Neural cell (in vitro differentiated cells): ENCODE data around the gene ARHGEF10L. TPM values are rescaled to one million over a fixed set of nuclear protein-coding genes. Genes with fewer than 3 reads are reported as not detected.

Experiments
- H2AFZ ChIP-seq: fragments of 200-600, 300-800 bp; sonication (generic), shearing (Covaris generic); 2 replicates; pipeline ENCODE4 v1.6.0; 2014; ENCODE audit warnings: low read depth, mild to moderate bottlenecking, antibody characterized with exemption, low read length, moderate library complexity
- H3F3A ChIP-seq: fragments of 200-600 bp; shearing (Covaris generic); 2 replicates; pipeline ENCODE4 v1.6.1; 2016; ENCODE audit warnings: mild to moderate bottlenecking, moderate library complexity, mixed read lengths, antibody characterized with exemption, low read length; ENCODE audit not compliant: insufficient read depth, poor library complexity, severe bottlenecking
- H3K27ac ChIP-seq: fragments of 200-600, 300-800 bp; sonication (generic), shearing (Covaris generic); 2 replicates; pipeline ENCODE4 v1.5.1; 2014; ENCODE audit warnings: mild to moderate bottlenecking, low read length, moderate library complexity
- H3K27me3 ChIP-seq: fragments of 300-800, 200-600 bp; sonication (generic), shearing (Covaris generic); 2 replicates; pipeline ENCODE4 v1.6.0; 2014; ENCODE audit warnings: mild to moderate bottlenecking, low read depth, low read length, moderate library complexity; ENCODE audit not compliant: insufficient read depth
- H3K36me3 ChIP-seq: fragments of 300-800, 200-600 bp; sonication (generic), shearing (Covaris generic); 2 replicates; pipeline ENCODE4 v1.5.1; 2014; ENCODE audit warnings: mild to moderate bottlenecking, antibody characterized with exemption, low read length, moderate library complexity; ENCODE audit not compliant: insufficient read depth
- H3K4me2 ChIP-seq: fragments of 300-800, 200-600 bp; sonication (generic), shearing (Covaris generic); 2 replicates; pipeline ENCODE4 v1.6.0; 2014; ENCODE audit warnings: mild to moderate bottlenecking, low read length
- H3K4me3 ChIP-seq: fragments of 300-800, 200-600 bp; sonication (generic), shearing (Covaris generic); 2 replicates; pipeline ENCODE4 v1.5.1; 2014; ENCODE audit warnings: mild to moderate bottlenecking, low read length, moderate library complexity
- H3K79me2 ChIP-seq: fragments of 200-600 bp; shearing (Covaris generic); replicated peaks from 2 replicates; pipeline ENCODE4 v1.6.0; 2014; ENCODE audit warnings: mild to moderate bottlenecking, low read length, moderate library complexity; ENCODE audit not compliant: insufficient read depth
- H3K9ac ChIP-seq: fragments of 300-800, 200-600 bp; sonication (generic), shearing (Covaris generic); 2 replicates; pipeline ENCODE4 v1.6.1; 2016; ENCODE audit warnings: mild to moderate bottlenecking, low read length, mixed read lengths
- H3K9me2 ChIP-seq: fragments of 200-600 bp; shearing (Covaris generic); 2 replicates; pipeline ENCODE4 v1.6.1; 2016; ENCODE audit warnings: mild to moderate bottlenecking, low read length, mixed read lengths; ENCODE audit not compliant: insufficient read depth
- H3K9me3 ChIP-seq: fragments of 200-600, 300-800 bp; sonication (generic), shearing (Covaris generic); 2 replicates; pipeline ENCODE4 v1.6.1; 2016; ENCODE audit warnings: mild to moderate bottlenecking, mixed run types, low read length, moderate library complexity, mixed read lengths
- H4K20me1 ChIP-seq: fragments of 200-600 bp; shearing (Covaris generic); 2 replicates; pipeline ENCODE4 v1.6.1; 2016; ENCODE audit warnings: mild to moderate bottlenecking, mixed run types; ENCODE audit not compliant: insufficient read depth
- EP300 ChIP-seq: fragments of 450-650 bp; conservative IDR thresholded peaks from 2 replicates; pipeline ENCODE4 v1.6.1; 2014; ENCODE audit warnings: antibody characterized with exemption, mild to moderate bottlenecking, moderate library complexity; ENCODE audit not compliant: poor library complexity, severe bottlenecking
- EZH2 ChIP-seq: fragments of 200-600, 300-800 bp; shearing (Covaris generic), sonication (generic); IDR thresholded peaks from 2 replicates; pipeline ENCODE4 v1.6.1; 2014; ENCODE audit warnings: antibody characterized with exemption, low read length, borderline replicate concordance, mild to moderate bottlenecking; ENCODE audit not compliant: insufficient read depth, poor library complexity, severe bottlenecking
- MXI1 ChIP-seq: fragments of 450-650 bp; conservative IDR thresholded peaks from 2 replicates; pipeline ENCODE4 v1.6.1; 2014; ENCODE audit warnings: antibody characterized with exemption, mild to moderate bottlenecking; ENCODE audit not compliant: poor library complexity, severe bottlenecking
- POLR2AphosphoS5 ChIP-seq: IDR thresholded peaks from 2 replicates; pipeline ENCODE4 v1.6.1; 2012
- RAD21 ChIP-seq: fragments of 450-650 bp; conservative IDR thresholded peaks from 2 replicates; pipeline ENCODE4 v1.6.1; 2014; ENCODE audit warnings: antibody characterized with exemption, mild to moderate bottlenecking, moderate library complexity
- SMC3 ChIP-seq: fragments of 450-650 bp; conservative IDR thresholded peaks from 2 replicates; pipeline ENCODE4 v1.6.1; 2014; ENCODE audit warnings: antibody characterized with exemption, mild to moderate bottlenecking, moderate library complexity; ENCODE audit not compliant: poor library complexity
- TAF1 ChIP-seq: IDR thresholded peaks from 2 replicates; pipeline ENCODE4 v1.6.1; 2012; ENCODE audit warnings: low read depth
- polyA plus RNA-seq: library from polyadenylated mRNA; depleted of rRNA; stranded (reverse); fragments of >200 nt; gene quantifications from 2 replicates; pipeline ENCODE4 v1.2.3, GENCODE V29; 2014
- TF ChIP-seq, protein P1 (sequence below): fragments of 450-650 bp; IDR thresholded peaks from 2 replicates; pipeline ENCODE4 v1.5.1; 2014; ENCODE audit warnings: antibody characterized with exemption, mild to moderate bottlenecking, moderate library complexity; ENCODE audit not compliant: poor library complexity, severe bottlenecking
- TF ChIP-seq, protein P2 (sequence below): IDR thresholded peaks from 2 replicates; pipeline ENCODE4 v1.6.1; 2012; ENCODE audit warnings: borderline replicate concordance

ARHGEF10L gene
- polyA plus RNA-seq, 1 donor from 2014 or later = 123 TPM

DNA sequence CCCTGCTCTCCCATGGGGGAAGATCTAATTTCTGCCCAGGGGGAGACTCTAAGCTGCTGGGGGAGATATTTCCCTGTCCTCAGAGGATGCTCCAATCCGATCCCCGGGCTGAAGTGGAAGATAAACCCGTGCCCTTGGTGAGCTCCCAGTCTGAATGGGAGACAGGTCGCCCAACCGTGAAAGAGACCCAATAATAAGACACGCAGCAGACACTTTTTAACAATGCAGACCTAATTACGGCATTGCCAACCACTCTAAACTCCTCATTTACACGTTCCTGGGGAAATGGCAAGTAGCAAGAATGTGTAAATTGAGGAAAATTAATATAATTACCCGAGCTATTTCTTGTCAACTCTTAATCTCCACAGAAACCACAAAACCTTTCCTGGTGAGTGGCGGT lies 166.9 kb downstream of the ARHGEF10L start:
- Histone ChIP-seq H3K9me3 (no peaks in the 10 kb centered on the region), H3K36me3 (no peaks in the 10 kb centered on the region), H3K4me3 (no peak overlapping the region), H3K27ac (no peak overlapping the region), H3K79me2 (no peaks in the 10 kb centered on the region), H3K9ac (no peak overlapping the region), H3K4me2 (no peak overlapping the region), H3F3A (no peaks in the 10 kb centered on the region), H2AFZ (no peak overlapping the region), H3K9me2 (no peaks in the 10 kb centered on the region), H3K27me3 (no peaks in the 10 kb centered on the region), H4K20me1 (no peaks in the 10 kb centered on the region)
- TF ChIP-seq SMC3 (no peak), EZH2 (no peak), RAD21 (no peak), TAF1 (no peak), EP300 (no peak), MXI1 (no peak), POLR2AphosphoS5 (no peak)
- TF ChIP-seq, protein P1, sequence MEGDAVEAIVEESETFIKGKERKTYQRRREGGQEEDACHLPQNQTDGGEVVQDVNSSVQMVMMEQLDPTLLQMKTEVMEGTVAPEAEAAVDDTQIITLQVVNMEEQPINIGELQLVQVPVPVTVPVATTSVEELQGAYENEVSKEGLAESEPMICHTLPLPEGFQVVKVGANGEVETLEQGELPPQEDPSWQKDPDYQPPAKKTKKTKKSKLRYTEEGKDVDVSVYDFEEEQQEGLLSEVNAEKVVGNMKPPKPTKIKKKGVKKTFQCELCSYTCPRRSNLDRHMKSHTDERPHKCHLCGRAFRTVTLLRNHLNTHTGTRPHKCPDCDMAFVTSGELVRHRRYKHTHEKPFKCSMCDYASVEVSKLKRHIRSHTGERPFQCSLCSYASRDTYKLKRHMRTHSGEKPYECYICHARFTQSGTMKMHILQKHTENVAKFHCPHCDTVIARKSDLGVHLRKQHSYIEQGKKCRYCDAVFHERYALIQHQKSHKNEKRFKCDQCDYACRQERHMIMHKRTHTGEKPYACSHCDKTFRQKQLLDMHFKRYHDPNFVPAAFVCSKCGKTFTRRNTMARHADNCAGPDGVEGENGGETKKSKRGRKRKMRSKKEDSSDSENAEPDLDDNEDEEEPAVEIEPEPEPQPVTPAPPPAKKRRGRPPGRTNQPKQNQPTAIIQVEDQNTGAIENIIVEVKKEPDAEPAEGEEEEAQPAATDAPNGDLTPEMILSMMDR = no peak
- TF ChIP-seq, protein P2, sequence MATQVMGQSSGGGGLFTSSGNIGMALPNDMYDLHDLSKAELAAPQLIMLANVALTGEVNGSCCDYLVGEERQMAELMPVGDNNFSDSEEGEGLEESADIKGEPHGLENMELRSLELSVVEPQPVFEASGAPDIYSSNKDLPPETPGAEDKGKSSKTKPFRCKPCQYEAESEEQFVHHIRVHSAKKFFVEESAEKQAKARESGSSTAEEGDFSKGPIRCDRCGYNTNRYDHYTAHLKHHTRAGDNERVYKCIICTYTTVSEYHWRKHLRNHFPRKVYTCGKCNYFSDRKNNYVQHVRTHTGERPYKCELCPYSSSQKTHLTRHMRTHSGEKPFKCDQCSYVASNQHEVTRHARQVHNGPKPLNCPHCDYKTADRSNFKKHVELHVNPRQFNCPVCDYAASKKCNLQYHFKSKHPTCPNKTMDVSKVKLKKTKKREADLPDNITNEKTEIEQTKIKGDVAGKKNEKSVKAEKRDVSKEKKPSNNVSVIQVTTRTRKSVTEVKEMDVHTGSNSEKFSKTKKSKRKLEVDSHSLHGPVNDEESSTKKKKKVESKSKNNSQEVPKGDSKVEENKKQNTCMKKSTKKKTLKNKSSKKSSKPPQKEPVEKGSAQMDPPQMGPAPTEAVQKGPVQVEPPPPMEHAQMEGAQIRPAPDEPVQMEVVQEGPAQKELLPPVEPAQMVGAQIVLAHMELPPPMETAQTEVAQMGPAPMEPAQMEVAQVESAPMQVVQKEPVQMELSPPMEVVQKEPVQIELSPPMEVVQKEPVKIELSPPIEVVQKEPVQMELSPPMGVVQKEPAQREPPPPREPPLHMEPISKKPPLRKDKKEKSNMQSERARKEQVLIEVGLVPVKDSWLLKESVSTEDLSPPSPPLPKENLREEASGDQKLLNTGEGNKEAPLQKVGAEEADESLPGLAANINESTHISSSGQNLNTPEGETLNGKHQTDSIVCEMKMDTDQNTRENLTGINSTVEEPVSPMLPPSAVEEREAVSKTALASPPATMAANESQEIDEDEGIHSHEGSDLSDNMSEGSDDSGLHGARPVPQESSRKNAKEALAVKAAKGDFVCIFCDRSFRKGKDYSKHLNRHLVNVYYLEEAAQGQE = no peak

DNA sequence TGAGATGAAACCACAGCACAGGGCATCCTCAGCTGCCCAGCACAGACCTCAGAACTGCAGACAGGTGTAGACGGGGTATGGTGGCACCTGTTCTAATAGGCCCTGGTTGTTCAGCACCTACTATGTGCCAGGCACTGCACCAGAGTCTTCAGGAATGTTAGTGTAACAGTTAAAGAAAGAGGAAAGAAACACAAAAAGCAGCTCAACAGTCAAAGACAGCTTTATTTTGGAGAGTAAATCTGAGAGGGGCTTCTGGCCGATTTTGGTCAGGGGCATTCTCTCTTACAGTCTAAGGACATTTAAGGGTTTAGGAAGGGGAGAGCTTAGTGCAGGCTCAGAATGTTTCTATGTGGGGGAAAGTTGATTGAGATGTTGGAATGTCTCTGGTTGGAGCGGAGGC lies 170.5 kb downstream of the ARHGEF10L start:
- TF ChIP-seq EP300 (no peak), POLR2AphosphoS5 (no peak)
- H3K27ac ChIP-seq = no peak overlapping the region
- H4K20me1 ChIP-seq = no peaks in the 10 kb centered on the region
- no peaks in the 10 kb centered on the region for H3K36me3 ChIP-seq
- no peaks in the 10 kb centered on the region for H3K9me2 ChIP-seq
- H3K9me3 ChIP-seq = no peaks in the 10 kb centered on the region
- H3K4me2 ChIP-seq = no peak overlapping the region
- H2AFZ ChIP-seq = no peak overlapping the region
- no peaks in the 10 kb centered on the region for H3K79me2 ChIP-seq
- H3K27me3 ChIP-seq = no peaks in the 10 kb centered on the region
- H3F3A ChIP-seq = no peaks in the 10 kb centered on the region
- H3K9ac ChIP-seq = no peak overlapping the region
- no peak overlapping the region for H3K4me3 ChIP-seq
